ENCODE data around the gene BCORL1.

Gene BCORL1

DNA sequence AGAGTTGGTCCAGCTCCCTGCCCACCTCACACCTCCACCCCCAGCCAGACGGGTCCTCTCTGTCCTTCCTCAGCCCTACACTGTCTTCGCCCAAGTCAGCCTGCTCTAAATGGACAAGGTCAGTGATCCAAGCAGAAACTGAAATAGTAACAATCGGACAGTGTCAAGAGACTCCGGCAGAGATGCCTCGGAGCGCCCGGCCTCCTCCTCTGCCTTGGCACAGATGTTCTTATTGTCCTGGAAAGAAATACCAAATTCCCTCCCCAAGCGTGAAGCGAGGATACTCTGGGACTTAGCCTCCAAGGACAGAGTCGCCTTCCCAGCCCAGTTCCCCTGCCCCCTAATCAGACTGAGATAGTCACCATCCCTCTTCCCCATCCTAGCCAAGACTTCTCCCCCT is 48.0 kb upstream of the BCORL1 start:
- peaks cover 12% of the 10 kb centered on the region for H3K4me1 ChIP-seq (ENCODE audit: insufficient read depth, low read length)
- H3K4me3 ChIP-seq (ENCODE audit: low read depth in 1 of 2, low read length in 2 of 2), result no peak overlapping the region
- no peaks in the 10 kb centered on the region for H3K79me2 ChIP-seq (ENCODE audit: insufficient read depth, low read length)
- H3K9ac ChIP-seq (ENCODE audit: low read depth, low read length), result no peak overlapping the region
- peaks cover 7% of the 10 kb centered on the region; the same call in 1 of the 2 replicates for H3K36me3 ChIP-seq (ENCODE audit: insufficient read depth, low read length)
- no peaks in the 10 kb centered on the region for H3K27me3 ChIP-seq (ENCODE audit: insufficient read depth, low read length, poor library complexity)
- no peak overlapping the region for H3K27ac ChIP-seq (ENCODE audit: low read length)
- H3K9me3 ChIP-seq (ENCODE audit: insufficient read depth, low read length, severe bottlenecking), result no peaks in the 10 kb centered on the region
- no peak for ATAC-seq (ENCODE audit: insufficient read depth, low read depth)
- no peak overlapping the region for H3K4me2 ChIP-seq (ENCODE audit: insufficient read depth, low read length)
- no peaks in the 10 kb centered on the region for H4K20me1 ChIP-seq (ENCODE audit: insufficient read depth, low read length)
- DNase-seq, result no peak
- no peak overlapping the region for H2AFZ ChIP-seq (ENCODE audit: low read depth, low read length)
- TF ChIP-seq, protein P1, sequence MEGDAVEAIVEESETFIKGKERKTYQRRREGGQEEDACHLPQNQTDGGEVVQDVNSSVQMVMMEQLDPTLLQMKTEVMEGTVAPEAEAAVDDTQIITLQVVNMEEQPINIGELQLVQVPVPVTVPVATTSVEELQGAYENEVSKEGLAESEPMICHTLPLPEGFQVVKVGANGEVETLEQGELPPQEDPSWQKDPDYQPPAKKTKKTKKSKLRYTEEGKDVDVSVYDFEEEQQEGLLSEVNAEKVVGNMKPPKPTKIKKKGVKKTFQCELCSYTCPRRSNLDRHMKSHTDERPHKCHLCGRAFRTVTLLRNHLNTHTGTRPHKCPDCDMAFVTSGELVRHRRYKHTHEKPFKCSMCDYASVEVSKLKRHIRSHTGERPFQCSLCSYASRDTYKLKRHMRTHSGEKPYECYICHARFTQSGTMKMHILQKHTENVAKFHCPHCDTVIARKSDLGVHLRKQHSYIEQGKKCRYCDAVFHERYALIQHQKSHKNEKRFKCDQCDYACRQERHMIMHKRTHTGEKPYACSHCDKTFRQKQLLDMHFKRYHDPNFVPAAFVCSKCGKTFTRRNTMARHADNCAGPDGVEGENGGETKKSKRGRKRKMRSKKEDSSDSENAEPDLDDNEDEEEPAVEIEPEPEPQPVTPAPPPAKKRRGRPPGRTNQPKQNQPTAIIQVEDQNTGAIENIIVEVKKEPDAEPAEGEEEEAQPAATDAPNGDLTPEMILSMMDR (IDR thresholded peaks at IDR 0.05; ENCODE audit: borderline replicate concordance, extremely low read depth, low read length, poor library complexity, severe bottlenecking), result no peak
- no peak for TF ChIP-seq EZH2 (IDR thresholded peaks at IDR 0.05; ENCODE audit: borderline replicate concordance, low read depth, low read length, severe bottlenecking)

DNA sequence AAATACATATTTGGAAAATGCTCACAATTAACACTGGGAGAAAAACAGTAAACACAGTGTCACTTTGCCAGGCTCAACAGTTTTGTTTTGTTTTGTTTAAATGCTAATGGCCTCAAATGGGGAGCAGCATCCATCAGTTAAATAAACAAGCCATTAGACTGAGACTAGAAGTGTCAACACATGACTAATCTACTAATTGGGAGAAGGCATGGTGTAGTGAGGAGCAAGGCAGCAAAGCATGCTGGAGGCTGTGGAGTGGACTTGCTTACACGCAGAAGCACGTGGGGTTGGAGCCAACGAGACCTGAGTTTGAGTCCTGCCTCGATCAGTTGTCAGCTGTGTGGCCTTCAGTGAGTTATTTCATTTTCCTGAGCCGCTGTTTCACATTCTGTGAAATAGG is 47.5 kb upstream of the BCORL1 start:
- DNase-seq, result no peak
- no peaks in the 10 kb centered on the region for H3K79me2 ChIP-seq (ENCODE audit: insufficient read depth, low read length)
- no peak overlapping the region for H2AFZ ChIP-seq (ENCODE audit: low read depth, low read length)
- no peak for TF ChIP-seq EZH2 (IDR thresholded peaks at IDR 0.05; ENCODE audit: borderline replicate concordance, low read depth, low read length, severe bottlenecking)
- TF ChIP-seq, protein P1 (IDR thresholded peaks at IDR 0.05; ENCODE audit: borderline replicate concordance, extremely low read depth, low read length, poor library complexity, severe bottlenecking), result no peak
- no peak overlapping the region for H3K4me2 ChIP-seq (ENCODE audit: insufficient read depth, low read length)
- H4K20me1 ChIP-seq (ENCODE audit: insufficient read depth, low read length), result no peaks in the 10 kb centered on the region
- peaks cover 2% of the 10 kb centered on the region; the same call in 1 of the 2 replicates for H3K36me3 ChIP-seq (ENCODE audit: insufficient read depth, low read length)
- peaks cover 12% of the 10 kb centered on the region for H3K4me1 ChIP-seq (ENCODE audit: insufficient read depth, low read length)
- no peaks in the 10 kb centered on the region for H3K27me3 ChIP-seq (ENCODE audit: insufficient read depth, low read length, poor library complexity)
- no peak overlapping the region for H3K9ac ChIP-seq (ENCODE audit: low read depth, low read length)
- H3K4me3 ChIP-seq (ENCODE audit: low read depth in 1 of 2, low read length in 2 of 2), result no peak overlapping the region
- no peak overlapping the region for H3K27ac ChIP-seq (ENCODE audit: low read length)
- no peak for ATAC-seq (ENCODE audit: insufficient read depth, low read depth)
- H3K9me3 ChIP-seq (ENCODE audit: insufficient read depth, low read length, severe bottlenecking), result no peaks in the 10 kb centered on the region

DNA sequence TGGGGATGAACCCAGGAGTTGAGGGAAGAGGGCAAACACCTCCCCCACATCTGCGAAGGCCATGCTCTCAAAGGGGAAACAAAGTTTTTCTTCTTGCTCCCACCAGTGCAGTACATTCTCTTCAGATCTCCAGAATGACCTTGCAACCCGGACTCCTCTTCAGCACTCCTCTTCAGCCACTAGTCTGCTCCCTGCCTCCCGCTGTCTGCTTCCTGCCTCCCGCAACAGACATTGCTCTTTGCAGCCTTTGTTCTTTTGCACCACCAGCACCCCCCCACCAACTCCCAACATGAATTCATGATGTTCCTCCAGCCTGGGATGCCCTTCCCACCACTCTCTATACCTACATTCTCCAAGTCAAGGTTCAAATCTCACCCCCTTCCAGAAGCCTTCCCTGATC is 44.4 kb upstream of the BCORL1 start:
- no peak overlapping the region for H3K27ac ChIP-seq (ENCODE audit: low read length)
- H3K9me3 ChIP-seq (ENCODE audit: insufficient read depth, low read length, severe bottlenecking), result no peaks in the 10 kb centered on the region
- no peak overlapping the region for H3K4me2 ChIP-seq (ENCODE audit: insufficient read depth, low read length)
- H3K9ac ChIP-seq (ENCODE audit: low read depth, low read length), result no peak overlapping the region
- no peak overlapping the region for H2AFZ ChIP-seq (ENCODE audit: low read depth, low read length)
- no peaks in the 10 kb centered on the region; the same call in 1 of the 2 replicates for H3K4me1 ChIP-seq (ENCODE audit: insufficient read depth, low read length)
- H3K27me3 ChIP-seq (ENCODE audit: insufficient read depth, low read length, poor library complexity), result no peaks in the 10 kb centered on the region
- peak; percentile 54; the same call in 2 of the 3 replicates for ATAC-seq (ENCODE audit: insufficient read depth, low read depth)
- no peaks in the 10 kb centered on the region for H3K79me2 ChIP-seq (ENCODE audit: insufficient read depth, low read length)
- H4K20me1 ChIP-seq (ENCODE audit: insufficient read depth, low read length), result no peaks in the 10 kb centered on the region
- TF ChIP-seq, protein P1 (IDR thresholded peaks at IDR 0.05; ENCODE audit: borderline replicate concordance, extremely low read depth, low read length, poor library complexity, severe bottlenecking), result no peak
- TF ChIP-seq EZH2 (IDR thresholded peaks at IDR 0.05; ENCODE audit: borderline replicate concordance, low read depth, low read length, severe bottlenecking), result no peak
- no peak for DNase-seq
- no peaks in the 10 kb centered on the region for H3K36me3 ChIP-seq (ENCODE audit: insufficient read depth, low read length)
- no peak overlapping the region for H3K4me3 ChIP-seq (ENCODE audit: low read depth in 1 of 2, low read length in 2 of 2)

DNA sequence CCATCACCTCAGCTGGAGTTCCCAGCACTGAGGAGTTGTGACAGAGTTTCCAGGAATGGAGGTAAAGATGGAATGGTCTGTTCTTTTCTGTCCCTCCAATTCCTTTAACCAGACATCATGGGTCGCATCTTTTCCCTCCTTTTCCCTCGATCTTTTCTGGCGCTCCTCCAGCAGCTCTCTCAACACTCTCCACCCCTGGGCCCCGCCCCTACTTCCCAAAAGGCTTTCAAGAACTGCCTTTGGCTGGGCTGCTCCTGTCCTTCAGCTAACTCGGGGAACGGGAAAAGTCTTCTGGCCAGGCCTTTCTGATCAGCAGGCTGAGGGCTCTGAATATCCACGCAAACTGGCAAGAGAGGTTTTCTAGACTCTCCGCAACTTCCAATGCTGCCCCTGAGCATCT is 42.4 kb upstream of the BCORL1 start:
- no peaks in the 10 kb centered on the region for H3K27me3 ChIP-seq (ENCODE audit: insufficient read depth, low read length, poor library complexity)
- TF ChIP-seq, protein P1 (IDR thresholded peaks at IDR 0.05; ENCODE audit: borderline replicate concordance, extremely low read depth, low read length, poor library complexity, severe bottlenecking), result no peak
- TF ChIP-seq EZH2 (IDR thresholded peaks at IDR 0.05; ENCODE audit: borderline replicate concordance, low read depth, low read length, severe bottlenecking), result no peak

More for the DNA sequence above, 42.4 kb upstream of the BCORL1 start:
- Histone ChIP-seq H3K9me3 (ENCODE audit: insufficient read depth, low read length, severe bottlenecking) (no peaks in the 10 kb centered on the region), H3K36me3 (ENCODE audit: insufficient read depth, low read length) (no peaks in the 10 kb centered on the region), H3K4me1 (ENCODE audit: insufficient read depth, low read length) (no peaks in the 10 kb centered on the region; the same call in 1 of the 2 replicates), H3K4me2 (ENCODE audit: insufficient read depth, low read length) (no peak overlapping the region), H3K9ac (ENCODE audit: low read depth, low read length) (no peak overlapping the region), H2AFZ (ENCODE audit: low read depth, low read length) (no peak overlapping the region), H3K4me3 (ENCODE audit: low read depth in 1 of 2, low read length in 2 of 2) (no peak overlapping the region), H4K20me1 (ENCODE audit: insufficient read depth, low read length) (no peaks in the 10 kb centered on the region), H3K27ac (ENCODE audit: low read length) (no peak overlapping the region), H3K79me2 (ENCODE audit: insufficient read depth, low read length) (no peaks in the 10 kb centered on the region)
- DNase-seq (no peak), ATAC-seq (ENCODE audit: insufficient read depth, low read depth) (no peak)
